Natural killer cell (primary cell): ENCODE data around the gene AKTIP. TPM values are rescaled to one million over a fixed set of nuclear protein-coding genes. Genes with fewer than 3 reads are reported as not detected.

Experiments
- ATAC-seq, 3 donors: fragments of 150-1000 bp in 2 of 3; fragments of 200-7000 bp in 1 of 3; cut with Tn5 transposase; 1 replicate in 1 of 3; 2 replicates in 2 of 3; pipeline ENCODE4 v1.10.0; 2021; ENCODE audit warnings: mild to moderate bottlenecking in 2 of 3, moderate library complexity in 2 of 3
- DNase-seq, 2 donors: peaks; one replicate each; pipeline versions ENCODE4 v3.0.0 to v3.0.0-alpha.2; 2013 to 2021; ENCODE audit warnings: mixed read lengths in 1 of 2
- H3K27ac ChIP-seq: one replicate; pipeline ENCODE4 v1.5.1; 2013; ENCODE audit warnings: mild to moderate bottlenecking, low read length
- H3K27me3 ChIP-seq: one replicate; pipeline ENCODE4 v1.6.1; 2013; ENCODE audit warnings: low read length; ENCODE audit not compliant: control insufficient read depth, insufficient read depth
- H3K36me3 ChIP-seq: one replicate; pipeline ENCODE4 v1.6.1; 2013; ENCODE audit warnings: low read length; ENCODE audit not compliant: control insufficient read depth, insufficient read depth
- H3K4me1 ChIP-seq: one replicate; pipeline ENCODE4 v1.6.1; 2013; ENCODE audit warnings: low read length; ENCODE audit not compliant: control insufficient read depth, insufficient read depth
- H3K4me3 ChIP-seq: one replicate; pipeline ENCODE4 v1.5.1; 2013; ENCODE audit warnings: low read length
- H3K9me3 ChIP-seq: one replicate; pipeline ENCODE4 v1.6.1; 2013; ENCODE audit warnings: low read length; ENCODE audit not compliant: control insufficient read depth, insufficient read depth
- H3K27ac Mint-ChIP-seq, 2 donors: one replicate each; pipeline ENCODE4 v1.8.0; 2022; ENCODE audit warnings: mild to moderate bottlenecking in 2 of 2, mixed read lengths in 2 of 2, moderate library complexity in 1 of 2
- H3K27me3 Mint-ChIP-seq, 2 donors: one replicate each; pipeline ENCODE4 v1.8.0; 2022; ENCODE audit warnings: low read depth in 2 of 2, mixed read lengths in 2 of 2
- H3K36me3 Mint-ChIP-seq: one replicate; pipeline ENCODE4 v1.8.0; 2022; ENCODE audit warnings: mixed read lengths
- H3K4me1 Mint-ChIP-seq, 2 donors: one replicate each; pipeline ENCODE4 v1.8.0; 2022; ENCODE audit warnings: mixed read lengths in 2 of 2
- H3K4me3 Mint-ChIP-seq: one replicate; pipeline ENCODE4 v1.8.0; 2022; ENCODE audit warnings: mild to moderate bottlenecking, moderate library complexity, mixed read lengths
- H3K9me3 Mint-ChIP-seq, 2 donors: one replicate each; pipeline ENCODE4 v1.8.0; 2022; ENCODE audit warnings: mixed read lengths in 2 of 2
- CTCF ChIP-seq: fragments of 200-600 bp; IDR thresholded peaks from one replicate; pipeline ENCODE4 v1.8.0; 2022; ENCODE audit warnings: antibody characterized with exemption
- WGBS: methylation state at CpG from one replicate; pipeline ENCODE4 v1.1.7; 2013; ENCODE audit warnings: missing lambda C conversion rate; ENCODE audit not compliant: insufficient coverage; 5-methylcytosine and 5-hydroxymethylcytosine counted together
- intact Hi-C: fragments of 100-400 bp; cut with micrococcal nuclease; formaldehyde crosslinking; loops from one replicate; pipeline ENCODE4 v1.14.2; 2022
- total RNA-seq, 4 donors: library from RNA; stranded (reverse); fragments of 120-200 nt in 1 of 4; gene quantifications; one replicate each; pipeline versions ENCODE4 v1.2.3 to v1.2.4, GENCODE V29; 2013 to 2022

The AKTIP gene
- total RNA-seq, 3 donors from 2014 or later (not counting 1 experiment from before 2014, with no cell fraction given): 22.0 to 33.2 (median 23.2) TPM

- intact Hi-C loops: no loop called here
- no peaks in the 10 kb centered on the region for H3K9me3 Mint-ChIP-seq
- Histone ChIP-seq H3K9me3 (no peaks in the 10 kb centered on the region), H3K4me3 (no peak overlapping the region), H3K36me3 (peaks cover 85% of the 10 kb centered on the region), H3K27ac (no peak overlapping the region), H3K27me3 (no peaks in the 10 kb centered on the region), H3K4me1 (no peaks in the 10 kb centered on the region)
- H3K4me3 Mint-ChIP-seq: no peak overlapping the region
- no peak for TF ChIP-seq CTCF
- ATAC-seq: no peak
- H3K4me1 Mint-ChIP-seq: peaks cover 17 to 27% of the 10 kb centered on the region in 2 donors
- no peak for DNase-seq
- H3K27me3 Mint-ChIP-seq: no peaks in the 10 kb centered on the region
- WGBS: no CpG with 5 or more reads among the region's 1 CpG
- peak overlapping the region in 1 of 2 donors; percentile 61 for H3K27ac Mint-ChIP-seq
- H3K36me3 Mint-ChIP-seq: peaks cover 21% of the 10 kb centered on the region
Measured at GRCh38 chr16:53492503-53492902, 10.5 kb downstream of the AKTIP start.

GRCh38 chr16:53489755-53490154, 13.3 kb downstream of the AKTIP start:
- TF ChIP-seq CTCF: no peak
- H3K4me3 ChIP-seq: no peak overlapping the region
- DNase-seq: no peak
- H3K27me3 ChIP-seq: no peaks in the 10 kb centered on the region
- Mint-ChIP-seq H3K4me3 (no peak overlapping the region), H3K9me3 (peaks cover 2 to 3% of the 10 kb centered on the region in 2 donors), H3K4me1 (peaks cover 10 to 15% of the 10 kb centered on the region in 2 donors), H3K36me3 (peaks cover 49% of the 10 kb centered on the region), H3K27ac (peak overlapping the region; percentile 45 to 55), H3K27me3 (no peaks in the 10 kb centered on the region)
- H3K27ac ChIP-seq: no peak overlapping the region
- ATAC-seq: no peak
- no peaks in the 10 kb centered on the region for H3K4me1 ChIP-seq
- intact Hi-C loops: no loop called here
- H3K36me3 ChIP-seq: peaks cover 85% of the 10 kb centered on the region
- no CpG with 5 or more reads among the region's 1 CpG for WGBS
- peaks cover 8% of the 10 kb centered on the region for H3K9me3 ChIP-seq

GRCh38 chr16:53486230-53486629, 16.8 kb downstream of the AKTIP start:
- intact Hi-C loops: no loop called here
- Mint-ChIP-seq H3K36me3 (peaks cover 78% of the 10 kb centered on the region), H3K27me3 (no peaks in the 10 kb centered on the region), H3K4me3 (no peak overlapping the region), H3K4me1 (peaks cover 15 to 19% of the 10 kb centered on the region in 2 donors), H3K9me3 (peaks cover 2 to 3% of the 10 kb centered on the region in 2 donors), H3K27ac (peak overlapping the region; percentile 38 to 67)
- no peak for TF ChIP-seq CTCF
- Histone ChIP-seq H3K9me3 (peaks cover 8% of the 10 kb centered on the region), H3K27ac (no peak overlapping the region), H3K27me3 (no peaks in the 10 kb centered on the region), H3K4me1 (no peaks in the 10 kb centered on the region), H3K36me3 (peaks cover 88% of the 10 kb centered on the region), H3K4me3 (no peak overlapping the region)
- DNase-seq (no peak), ATAC-seq (no peak)

GRCh38 chr16:53484542-53484941, 18.5 kb downstream of the AKTIP start:
- intact Hi-C loops: no loop called here
- H3K9me3 Mint-ChIP-seq: peaks cover 2 to 3% of the 10 kb centered on the region in 2 donors
- H3K27me3 Mint-ChIP-seq: no peaks in the 10 kb centered on the region
- no peaks in the 10 kb centered on the region for H3K4me1 ChIP-seq
- H3K4me1 Mint-ChIP-seq: peaks cover 16 to 19% of the 10 kb centered on the region in 2 donors
- no peak for TF ChIP-seq CTCF
- ATAC-seq (no peak), DNase-seq (no peak)
- peaks cover 73% of the 10 kb centered on the region for H3K36me3 Mint-ChIP-seq
- H3K27me3 ChIP-seq: no peaks in the 10 kb centered on the region
- peak overlapping the region in 1 of 2 donors; percentile 67 for H3K27ac Mint-ChIP-seq
- H3K27ac ChIP-seq: no peak overlapping the region
- H3K36me3 ChIP-seq: peaks cover 89% of the 10 kb centered on the region
- WGBS: 100% methylated on average over 2 of the region's 2 CpGs
- H3K9me3 ChIP-seq: peaks cover 8% of the 10 kb centered on the region
- no peak overlapping the region for H3K4me3 ChIP-seq
- no peak overlapping the region for H3K4me3 Mint-ChIP-seq
